HepG2 (cell line): ENCODE measurements around the gene IL11RA. TPM values are rescaled to one million over a fixed set of nuclear protein-coding genes. Genes with fewer than 3 reads are reported as not detected.

Experiments
- ATAC-seq: fragments of 200-7000 bp; cut with Tn5 transposase; 3 replicates; pipeline ENCODE4 v1.9.1; 2020; ENCODE audit warnings: mild to moderate bottlenecking, moderate library complexity
- BruUV-seq: library from RNA; stranded (reverse); fragments of 400-500 nt; replicated peaks from 2 replicates; lab custom pipeline; 2021; lab: Mats Ljungman, UMichigan
- CTCF ChIA-PET: fragments of 300-600 bp; formaldehyde crosslinking; extraction: SDS; loops from one replicate; lab custom pipeline; 2021; ENCODE audit warnings: low total read pairs, inconsistent platforms, low intra/inter-chr PET ratio; lab: Yijun Ruan, JAX
- POLR2A ChIA-PET: fragments of 350-600 bp; sonication (Branson Sonifier 250); formaldehyde crosslinking; loops from one replicate; lab custom pipeline; 2020; ENCODE audit warnings: antibody characterized with exemption, inconsistent platforms; lab: Yijun Ruan, JAX
- DNase-seq: peaks from one replicate; pipeline ENCODE4 v3.0.0-alpha.2; 2015; ENCODE audit warnings: low spot score
- FAIRE-seq: peaks from 3 replicates; lab custom pipeline; 2011; peaks lifted over from hg19 to GRCh38; lab: Jason Lieb, UNC
- H2AFZ ChIP-seq: one replicate; pipeline ENCODE4 v1.6.1; 2011; ENCODE audit warnings: low read length, inconsistent platforms
- H3K27ac ChIP-seq: fragments of 300-600 bp; 3 replicates; pipeline ENCODE4 v1.8.0; 2011; ENCODE audit warnings: mixed run types, mild to moderate bottlenecking, mixed read lengths, low read length, inconsistent platforms; ENCODE audit not compliant: insufficient read depth; ENCODE audit errors: extremely low read length
- H3K27me3 ChIP-seq, 2 experiments: fragments of 200-600 bp in 1 of 2; 2 replicates in 1 of 2; 3 replicates in 1 of 2; pipeline versions ENCODE4 v1.6.0 to v1.8.0; 2011; ENCODE audit warnings: low read length in 2 of 2, mild to moderate bottlenecking in 2 of 2, moderate library complexity in 2 of 2, inconsistent platforms in 1 of 2; ENCODE audit not compliant: insufficient read depth in 2 of 2, control insufficient read depth in 1 of 2
- H3K36me3 ChIP-seq, 2 experiments: fragments of 200-600 bp in 1 of 2; replicated peaks in 1 of 2; 2 replicates in 1 of 2; 3 replicates in 1 of 2; pipeline versions ENCODE4 v1.5.1 to v1.8.0; 2011; ENCODE audit warnings: low read length in 2 of 2, inconsistent platforms in 1 of 2; ENCODE audit not compliant: insufficient read depth in 2 of 2, control insufficient read depth in 1 of 2
- H3K4me1 ChIP-seq: 2 replicates; pipeline ENCODE4 v1.5.1; 2012; ENCODE audit warnings: low read length, inconsistent platforms; ENCODE audit not compliant: insufficient read depth
- H3K4me2 ChIP-seq: 2 replicates; pipeline ENCODE4 v1.6.0; 2011; ENCODE audit warnings: low read depth, low read length, inconsistent platforms
- H3K4me3 ChIP-seq, 3 experiments: fragments of 200-600 bp in 1 of 3; sonication (generic), shearing (Covaris generic) in 1 of 3; replicated peaks in 1 of 3; 2 replicates each; pipeline ENCODE4 v1.5.1; 2011 to 2016; ENCODE audit warnings: low read length in 3 of 3, inconsistent platforms in 2 of 3, low read depth in 2 of 3, mild to moderate bottlenecking in 2 of 3, control low read depth in 1 of 3, mixed read lengths in 1 of 3; ENCODE audit not compliant: insufficient read depth in 1 of 3
- H3K79me2 ChIP-seq: one replicate; pipeline ENCODE4 v1.6.1; 2011; ENCODE audit warnings: low read length, inconsistent platforms; ENCODE audit not compliant: insufficient read depth
- H3K9ac ChIP-seq: 2 replicates; pipeline ENCODE4 v1.6.0; 2011; ENCODE audit warnings: mild to moderate bottlenecking, low read depth, low read length, inconsistent platforms; ENCODE audit not compliant: insufficient read depth
- H3K9me3 ChIP-seq: 2 replicates; pipeline ENCODE4 v1.5.1; 2012; ENCODE audit warnings: mild to moderate bottlenecking, low read length
- H4K20me1 ChIP-seq: 2 replicates; pipeline ENCODE4 v1.6.0; 2011; ENCODE audit warnings: inconsistent platforms, mild to moderate bottlenecking, low read length, moderate library complexity; ENCODE audit not compliant: insufficient read depth
- ATF7-NPFF ChIP-seq: sonication (generic); formaldehyde crosslinking; IDR thresholded peaks from 2 replicates; pipeline ENCODE4 v1.8.1; 2023; ENCODE audit warnings: mild to moderate bottlenecking, low read depth, missing genetic modification reagents, moderate library complexity
- DBP ChIP-seq: sonication (generic); formaldehyde crosslinking; IDR thresholded peaks from 2 replicates; pipeline ENCODE4 v1.4.0; 2020; ENCODE audit warnings: missing genetic modification reagents; ENCODE audit errors: not compliant biosample characterization
- ETS1 ChIP-seq: sonication (generic); formaldehyde crosslinking; IDR thresholded peaks from 2 replicates; pipeline ENCODE4 v1.4.0; 2020; ENCODE audit warnings: missing genetic modification reagents
- GPN1 ChIP-seq: sonication (generic); formaldehyde crosslinking; IDR thresholded peaks from 2 replicates; pipeline ENCODE4 v1.5.1; 2020; ENCODE audit warnings: missing genetic modification reagents, borderline replicate concordance
- HNF1B ChIP-seq: sonication (generic); formaldehyde crosslinking; IDR thresholded peaks from 2 replicates; pipeline ENCODE4 v1.5.1; 2020; ENCODE audit warnings: mild to moderate bottlenecking, moderate library complexity, missing genetic modification reagents
- MATR3 ChIP-seq: sonication (generic); formaldehyde crosslinking; IDR thresholded peaks from 2 replicates; pipeline ENCODE4 v1.4.0; 2020; ENCODE audit warnings: missing genetic modification reagents
- MAX ChIP-seq: IDR thresholded peaks from 2 replicates; pipeline ENCODE4 v1.6.1; 2012; ENCODE audit warnings: inconsistent platforms
- MED13 ChIP-seq: sonication (generic); formaldehyde crosslinking; IDR thresholded peaks from 2 replicates; pipeline ENCODE4 v1.5.0; 2020; ENCODE audit warnings: missing genetic modification reagents
- MIER2 ChIP-seq: IDR thresholded peaks from 2 replicates; pipeline ENCODE4 v1.6.1; 2016; ENCODE audit warnings: missing biosample characterization, missing genetic modification reagents
- PPARG ChIP-seq: conservative IDR thresholded peaks from 2 replicates; pipeline ENCODE4 v1.6.1; 2016; ENCODE audit warnings: missing biosample characterization, missing genetic modification reagents
- SSRP1 ChIP-seq: IDR thresholded peaks from 2 replicates; pipeline ENCODE4 v1.6.1; 2016; ENCODE audit warnings: control low read depth
- TAF1 ChIP-seq: sonication (generic); formaldehyde crosslinking; IDR thresholded peaks from 2 replicates; pipeline ENCODE4 v1.4.0; 2020; ENCODE audit warnings: missing genetic modification reagents
- ZMYM4 ChIP-seq: sonication (generic); formaldehyde crosslinking; IDR thresholded peaks from 2 replicates; pipeline ENCODE4 v1.8.1; 2023; ENCODE audit warnings: mild to moderate bottlenecking, missing genetic modification reagents
- ZNF329 ChIP-seq: sonication (generic); formaldehyde crosslinking; IDR thresholded peaks from 2 replicates; pipeline ENCODE4 v1.9.0; 2021; ENCODE audit warnings: low read depth, mild to moderate bottlenecking, missing genetic modification reagents
- ZNF549 ChIP-seq: sonication (generic); formaldehyde crosslinking; IDR thresholded peaks from 2 replicates; pipeline ENCODE4 v1.5.0; 2020; ENCODE audit warnings: missing genetic modification reagents
- WGBS: methylation state at CpG from one replicate; pipeline ENCODE4 v1.1.6; 2017; ENCODE audit warnings: low lambda C conversion rate; 5-methylcytosine and 5-hydroxymethylcytosine counted together
- in situ Hi-C: cut with HindIII; loops from 2 replicates; pipeline ENCODE4 v1.10.0; 2017; ENCODE audit warnings: low pct_unique_long_range_greater_than_20kb; ENCODE audit not compliant: extremely low pct_ligation_motif_present
- intact Hi-C: fragments of 100-400 bp; cut with micrococcal nuclease; formaldehyde crosslinking; loops from one replicate; pipeline ENCODE4 v1.10.0; 2022; ENCODE audit not compliant: unreplicated experiment
- polyA plus RNA-seq, 8 experiments: library from polyadenylated mRNA; depleted of rRNA in 3 of 8; stranded (reverse) in 7 of 8; unstranded in 1 of 8; fragments of >200 nt; fragmentation: Illumina TruSeq in 4 of 8; extraction: Trizol in 4 of 8; gene quantifications; 2 replicates each; pipeline versions ENCODE4 v1.2.1 to v1.2.3, GENCODE V29; 2011 to 2016; ENCODE audit warnings: low read depth in 4 of 8, missing spikeins in 1 of 8, mixed read lengths in 1 of 8; ENCODE audit not compliant: insufficient read depth in 1 of 8
- total RNA-seq, 5 experiments: library from RNA; depleted of rRNA; stranded (reverse); fragments of >200 nt; fragmentation: Illumina TruSeq; extraction: Trizol; gene quantifications; 2 replicates each; pipeline ENCODE4 v1.2.3, GENCODE V29; 2016; ENCODE audit warnings: low read depth in 1 of 5

The IL11RA gene
- total and polyA plus RNA-seq, 2 of the 13 experiments (the other 11 are each of a cell fraction or from before 2014, with no cell fraction given) = 2.0 to 4.2 TPM

- Histone ChIP-seq H3K9ac (no peak overlapping the region), H3K27ac (no peak overlapping the region), H3K36me3 (no peaks in the 10 kb centered on the region), H3K4me1 (peaks cover 43% of the 10 kb centered on the region), H3K27me3 (no peaks in the 10 kb centered on the region), H4K20me1 (no peaks in the 10 kb centered on the region), H3K9me3 (no peaks in the 10 kb centered on the region), H3K4me2 (no peak overlapping the region), H2AFZ (no peak overlapping the region), H3K79me2 (no peaks in the 10 kb centered on the region), H3K4me3 (no peak overlapping the region)
- FAIRE-seq (no peak), ATAC-seq (no peak), DNase-seq (no peak)
- intact Hi-C loops (no loop called here), in situ Hi-C loops (no loop called here)
- CTCF ChIA-PET = no interaction called here
- BruUV-seq = no TSS peak
- POLR2A ChIA-PET = no interaction called here
- TF ChIP-seq ATF7-NPFF (CRISPR knock-in tag) = no peak
- TF ChIP-seq ZMYM4 (CRISPR knock-in tag) = no peak
- TF ChIP-seq MIER2 (CRISPR knock-in tag) = no peak
- TF ChIP-seq MATR3 (CRISPR knock-in tag) = no peak
- TF ChIP-seq HNF1B = no peak
- no peak for TF ChIP-seq TAF1 (CRISPR knock-in tag)
- TF ChIP-seq SSRP1 (CRISPR knock-in tag) = no peak
- no peak for TF ChIP-seq ZNF329
- no peak for TF ChIP-seq DBP (CRISPR knock-in tag)
- TF ChIP-seq GPN1 = no peak
- TF ChIP-seq MED13 = no peak
- no peak for TF ChIP-seq ETS1
- TF ChIP-seq MAX = no peak
- no peak for TF ChIP-seq ZNF549
- TF ChIP-seq PPARG = no peak
- WGBS = 73% methylated on average over 5 of the region's 5 CpGs
Observed at GRCh38 chr9:34691936-34692315, 39.9 kb downstream of the IL11RA start.
